ENCODE measurements around the gene NMNAT2. TPM values are rescaled to one million over a fixed set of nuclear protein-coding genes. Genes with fewer than 3 reads are reported as not detected.

Gene NMNAT2
- total RNA-seq, 1 experiment from 2014 or later, result 11.4 TPM

- DNase-seq, result no peak
- no peak overlapping the region for H2BK20ac ChIP-seq (ENCODE audit: low read depth, low read length, poor library complexity, severe bottlenecking)
- no peak overlapping the region for H3K14ac ChIP-seq (ENCODE audit: insufficient read depth, low read length)
- no peak overlapping the region for H3K4me3 Mint-ChIP-seq
- H3K27ac Mint-ChIP-seq, result peak overlapping the region in 1 of 3 experiments; percentile 11; a peak in 1 of 7 replicates
- H3K4ac ChIP-seq (ENCODE audit: low read depth, low read length), result no peak overlapping the region
- H3K9me3 ChIP-seq (ENCODE audit: control insufficient read depth, low read depth, low read length), result no peaks in the 10 kb centered on the region
- no peak overlapping the region for H2BK120ac ChIP-seq (ENCODE audit: low read depth, low read length, poor library complexity, severe bottlenecking)
- H3K4me1 Mint-ChIP-seq, result peaks cover 25 to 29% of the 10 kb centered on the region in 2 experiments
- H3K27me3 Mint-ChIP-seq (ENCODE audit: low read depth), result no peaks in the 10 kb centered on the region; the same call in 1 of the 2 replicates
- H2AFZ ChIP-seq (ENCODE audit: low read length), result no peak overlapping the region
- H3K23ac ChIP-seq (ENCODE audit: insufficient read length, low read depth, low read length), result no peak overlapping the region
- WGBS (ENCODE audit: extremely low coverage, insufficient read length, low lambda C conversion rate), result no CpG with 5 or more reads among the region's 9 CpGs
- H3K27me3 ChIP-seq (ENCODE audit: insufficient read depth, low read length), result no peaks in the 10 kb centered on the region
- H4K8ac ChIP-seq (replicated peaks; ENCODE audit: insufficient read length, low read depth, low read length), result no peak overlapping the region
- no peak overlapping the region for H3K9ac ChIP-seq (ENCODE audit: extremely low read depth, insufficient read length, low read length)
- no peak overlapping the region for H3K27ac ChIP-seq (ENCODE audit: insufficient read length, low read depth, low read length)
- no peak overlapping the region for H2AK5ac ChIP-seq (ENCODE audit: insufficient read length, low read length)
- H2BK15ac ChIP-seq (ENCODE audit: low read depth, low read length), result no peak overlapping the region
- H3K79me2 ChIP-seq (ENCODE audit: insufficient read depth, low read length), result 0 out of 2 replicates have a peak, but pooled peaks cover 1% of the 10 kb centered on the region
- H3K4me2 ChIP-seq (ENCODE audit: insufficient read depth, insufficient read length, low read length), result no peak overlapping the region
- no peak overlapping the region for H3K56ac ChIP-seq (ENCODE audit: insufficient read length, low read depth, low read length)
- H3K36me3 Mint-ChIP-seq (ENCODE audit: insufficient read depth in 1 of 3, low read depth in 3 of 3), result no peaks in the 10 kb centered on the region
- no peak overlapping the region for H3K18ac ChIP-seq (ENCODE audit: insufficient read length, low read depth, low read length)
- H3K4me1 ChIP-seq (ENCODE audit: insufficient read depth, low read length), result peaks cover 10% of the 10 kb centered on the region; the same call in 1 of the 2 replicates
- TF ChIP-seq CTCF (conservative IDR thresholded peaks at IDR 0.05), result no peak
- no peak overlapping the region for H2BK5ac ChIP-seq (ENCODE audit: insufficient read length, low read length)
- no peak overlapping the region for H3T11ph ChIP-seq (ENCODE audit: low read length)
- H4K20me1 ChIP-seq (ENCODE audit: control insufficient read depth, insufficient read depth, insufficient read length), result no peaks in the 10 kb centered on the region
- no peak overlapping the region for H4K91ac ChIP-seq (ENCODE audit: insufficient read length, low read depth, low read length)
- no peaks in the 10 kb centered on the region for H3K79me1 ChIP-seq (ENCODE audit: insufficient read depth, low read depth, low read length, poor library complexity, severe bottlenecking)
- H3K23me2 ChIP-seq (ENCODE audit: insufficient read length, low read depth, low read length, poor library complexity, severe bottlenecking), result no peaks in the 10 kb centered on the region
- no peak overlapping the region for H2BK12ac ChIP-seq (ENCODE audit: insufficient read length, low read depth, low read length)
- no peaks in the 10 kb centered on the region for H3K9me3 Mint-ChIP-seq
- H4K5ac ChIP-seq (ENCODE audit: insufficient read length, low read depth, low read length), result no peak overlapping the region
Measured at GRCh38 chr1:183198463-183198862, 219.7 kb downstream of the NMNAT2 start.

Other genes with a start within 250 kb of the NMNAT2 start
- 6.8 and 7.4 TPM in 2 replicates for gene LAMC2, start 232.1 kb downstream of the NMNAT2 start, total RNA-seq (2021)
- gene SMG7, start 54.1 kb upstream of the NMNAT2 start, total RNA-seq (2021), result 77.0 and 80.6 TPM in 2 replicates
- not detected in 2 replicates for gene NCF2, start 172.1 kb upstream of the NMNAT2 start, total RNA-seq (2021)
- gene ARPC5, start 217.4 kb upstream of the NMNAT2 start, total RNA-seq (2021), result 67.7 and 69.7 TPM in 2 replicates
- not detected in 2 replicates for gene APOBEC4, start 234.9 kb upstream of the NMNAT2 start, total RNA-seq (2021)